ENCODE measurements around the gene MAST2. TPM values are rescaled to one million over a fixed set of nuclear protein-coding genes. Genes with fewer than 3 reads are reported as not detected.

Gene MAST2
- total and polyA plus RNA-seq, 5 donors: 46.1 to 85.3 (median 69.5) TPM

DNA sequence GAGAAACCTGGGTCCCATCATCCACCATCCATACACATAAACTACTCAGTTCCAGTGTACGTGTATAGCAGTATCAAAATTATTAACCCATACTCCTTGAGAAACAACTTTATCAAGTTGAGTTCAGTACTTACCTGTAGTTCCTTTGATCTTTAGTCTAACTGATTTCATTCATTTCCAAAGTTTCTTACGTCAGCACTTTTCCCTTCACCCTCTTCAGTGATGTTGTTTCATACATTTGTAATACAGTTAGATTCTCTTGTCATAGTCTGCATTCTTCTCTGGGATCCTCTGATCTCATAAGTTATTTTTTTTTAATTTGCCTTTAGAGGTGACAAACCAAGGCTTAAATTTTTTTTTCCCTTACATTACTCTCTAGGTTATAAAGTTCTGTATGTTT, 185.8 kb downstream of the MAST2 start:
- no peaks in the 10 kb centered on the region for H3K9me3 ChIP-seq (ENCODE audit: control insufficient read depth, low read length)
- H3K27me3 ChIP-seq (ENCODE audit: control insufficient read depth, insufficient read depth): no peaks in the 10 kb centered on the region
- no peak overlapping the region for H3K4me3 ChIP-seq (ENCODE audit: low read length)
- 98% methylated on average over 2 of the region's 2 CpGs for WGBS
- peaks cover 2% of the 10 kb centered on the region for H3K4me1 ChIP-seq (ENCODE audit: control insufficient read depth, insufficient read depth, low read length)
- H3K27ac ChIP-seq (ENCODE audit: low read length): no peak overlapping the region
- intact Hi-C loops (cut with DNase I): no loop called here
- no peak for ATAC-seq
- DNase-seq: no peak

DNA sequence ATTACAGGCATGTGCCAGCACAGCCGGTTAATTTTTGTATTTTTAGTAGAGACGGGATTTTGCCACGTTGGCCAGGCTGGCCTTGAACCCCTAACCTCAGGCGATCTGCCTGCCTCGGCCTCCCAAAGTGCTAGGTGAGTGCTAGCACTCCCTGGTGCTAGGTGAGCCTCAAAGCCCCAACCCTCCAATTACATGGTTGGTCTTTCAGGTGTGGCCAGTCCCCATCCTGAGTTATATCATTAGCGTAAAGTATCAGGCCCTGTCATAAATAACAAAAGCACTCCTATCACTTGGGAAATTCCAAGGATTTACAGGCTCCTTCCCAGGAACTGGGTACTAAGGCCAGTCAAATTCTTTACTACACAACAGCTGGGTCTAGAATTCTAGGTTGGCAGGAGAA, 191.0 kb downstream of the MAST2 start:
- H3K4me3 ChIP-seq (ENCODE audit: low read length): no peak overlapping the region
- ATAC-seq (no peak), DNase-seq (no peak)
- WGBS: 92% methylated on average over 6 of the region's 6 CpGs
- no peaks in the 10 kb centered on the region for H3K9me3 ChIP-seq (ENCODE audit: control insufficient read depth, low read length)
- no peaks in the 10 kb centered on the region for H3K27me3 ChIP-seq (ENCODE audit: control insufficient read depth, insufficient read depth)
- H3K4me1 ChIP-seq (ENCODE audit: control insufficient read depth, insufficient read depth, low read length): no peaks in the 10 kb centered on the region
- intact Hi-C loops (cut with DNase I): no loop called here
- H3K27ac ChIP-seq (ENCODE audit: low read length): no peak overlapping the region

DNA sequence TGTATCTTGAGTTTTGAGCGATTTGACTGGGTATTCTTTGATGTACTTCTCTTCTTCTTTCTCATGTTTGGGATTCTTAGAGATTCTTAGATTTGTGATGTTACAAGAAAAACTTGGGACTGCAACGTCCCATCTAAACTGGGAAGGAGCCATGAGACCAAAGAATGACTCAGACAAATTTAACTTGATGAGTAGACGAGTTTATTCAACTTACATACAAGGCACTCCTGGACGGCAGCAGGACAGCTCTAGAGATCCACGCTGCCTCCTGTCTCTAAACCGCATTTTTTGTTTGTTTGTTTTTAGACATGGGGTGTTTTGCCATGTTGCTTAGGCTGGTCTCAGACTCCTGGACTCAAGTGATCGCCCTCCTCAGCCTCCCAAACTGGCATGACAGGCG, 191.9 kb downstream of the MAST2 start:
- Histone ChIP-seq H3K4me1 (ENCODE audit: control insufficient read depth, insufficient read depth, low read length) (no peaks in the 10 kb centered on the region), H3K4me3 (ENCODE audit: low read length) (no peak overlapping the region), H3K27me3 (ENCODE audit: control insufficient read depth, insufficient read depth) (no peaks in the 10 kb centered on the region), H3K27ac (ENCODE audit: low read length) (no peak overlapping the region), H3K9me3 (ENCODE audit: control insufficient read depth, low read length) (no peaks in the 10 kb centered on the region)
- ATAC-seq (no peak), DNase-seq (no peak)
- intact Hi-C loops (cut with DNase I): no loop called here
- WGBS: 87% methylated on average over 8 of the region's 8 CpGs

DNA sequence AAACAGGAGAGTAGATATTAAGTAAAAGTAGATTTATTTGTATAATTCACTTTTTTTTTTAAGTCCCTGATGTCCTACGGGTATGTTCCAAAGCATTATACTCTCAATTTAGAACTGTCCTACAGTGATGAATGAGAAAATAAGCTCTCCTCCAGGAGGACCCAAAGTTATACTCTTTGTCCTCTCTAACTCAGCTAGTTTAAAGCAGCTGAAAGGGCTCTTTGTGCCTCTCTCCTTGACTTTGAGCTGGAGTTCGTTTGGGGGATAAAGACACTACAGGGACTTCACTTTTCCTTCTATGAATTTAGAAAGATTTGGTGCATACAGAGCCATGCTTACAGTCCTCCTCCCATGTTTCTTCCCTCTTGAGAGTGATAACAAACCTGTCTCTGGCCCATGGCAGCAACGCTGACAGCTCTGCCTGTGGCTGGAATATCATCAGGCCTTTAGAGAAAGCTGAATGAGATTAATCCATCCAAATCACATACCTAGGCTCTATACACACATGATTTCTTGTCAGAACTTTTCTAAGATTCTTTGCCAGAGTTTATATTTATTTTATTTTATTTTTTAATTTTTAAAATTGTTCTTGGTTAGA, 194.7 kb downstream of the MAST2 start:
- intact Hi-C loops (cut with DNase I): no loop called here
- H3K9me3 ChIP-seq (ENCODE audit: control insufficient read depth, low read length): no peaks in the 10 kb centered on the region
- H3K4me3 ChIP-seq (ENCODE audit: low read length): no peak overlapping the region
- WGBS: 40% methylated on average over 3 of the region's 3 CpGs
- peak; percentile 42 to 52 for ATAC-seq
- no peaks in the 10 kb centered on the region for H3K4me1 ChIP-seq (ENCODE audit: control insufficient read depth, insufficient read depth, low read length)
- no peak overlapping the region for H3K27ac ChIP-seq (ENCODE audit: low read length)
- DNase-seq: no peak
- no peaks in the 10 kb centered on the region for H3K27me3 ChIP-seq (ENCODE audit: control insufficient read depth, insufficient read depth)

DNA sequence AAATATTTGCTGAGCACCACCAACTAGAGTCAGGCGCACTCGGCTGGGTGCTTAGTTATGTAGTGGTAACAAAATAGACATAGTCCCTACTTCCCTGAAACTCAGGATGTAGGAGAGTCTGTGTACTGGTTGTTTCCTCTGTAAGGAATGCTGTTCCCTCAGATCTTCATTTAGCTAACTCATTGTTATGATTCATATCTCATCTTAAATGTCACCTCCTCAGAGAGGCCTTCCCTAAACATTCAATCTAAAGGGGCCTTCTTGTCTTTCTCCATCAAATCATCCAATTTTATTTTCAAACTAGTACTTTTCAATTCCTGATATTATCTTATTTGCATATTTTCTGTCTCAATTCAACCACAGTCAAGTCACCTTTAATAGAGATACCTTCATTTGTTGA, 196.1 kb downstream of the MAST2 start:
- WGBS: 93% methylated on average over 2 of the region's 2 CpGs
- no peak for ATAC-seq
- Histone ChIP-seq H3K9me3 (ENCODE audit: control insufficient read depth, low read length) (no peaks in the 10 kb centered on the region), H3K27ac (ENCODE audit: low read length) (no peak overlapping the region), H3K4me1 (ENCODE audit: control insufficient read depth, insufficient read depth, low read length) (no peaks in the 10 kb centered on the region), H3K27me3 (ENCODE audit: control insufficient read depth, insufficient read depth) (no peaks in the 10 kb centered on the region), H3K4me3 (ENCODE audit: low read length) (no peak overlapping the region)
- no peak for DNase-seq
- intact Hi-C loops (cut with DNase I): no loop called here

DNA sequence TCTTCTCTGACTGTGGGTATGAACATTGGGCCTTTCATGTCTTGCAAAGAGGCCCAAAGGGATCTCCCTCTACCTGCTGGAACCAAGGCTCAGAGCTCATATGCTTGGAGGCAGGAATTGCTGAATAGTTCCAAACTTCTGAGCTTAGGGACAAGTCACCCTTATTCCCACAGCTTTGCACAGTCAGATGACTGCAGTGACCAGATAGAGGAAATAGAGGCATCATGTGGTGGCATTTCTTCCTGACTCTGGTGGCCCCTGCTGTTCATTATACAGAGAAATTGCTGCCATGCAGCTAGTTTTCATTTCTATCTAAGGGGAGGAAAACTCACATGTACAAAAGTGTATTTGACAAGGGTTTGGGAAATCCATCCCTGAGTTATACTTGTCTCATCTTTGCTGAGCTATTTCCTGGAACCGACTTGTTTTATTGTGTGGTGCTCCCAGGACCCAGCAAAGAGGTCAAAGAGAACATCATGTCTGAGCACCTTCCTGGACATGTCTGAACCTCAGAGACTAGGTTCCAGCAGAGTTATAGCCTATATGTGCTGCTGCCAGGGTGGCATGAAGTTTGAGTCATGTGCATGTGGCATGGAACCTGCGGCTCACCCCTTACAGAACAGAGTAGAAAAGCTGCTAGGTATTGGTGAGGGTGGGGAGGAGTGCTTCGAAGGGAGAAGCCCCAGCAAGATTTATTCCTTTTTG, 197.8 kb downstream of the MAST2 start:
- no peak overlapping the region for H3K4me3 ChIP-seq (ENCODE audit: low read length)
- DNase-seq (no peak), ATAC-seq (no peak)
- H3K9me3 ChIP-seq (ENCODE audit: control insufficient read depth, low read length): no peaks in the 10 kb centered on the region
- intact Hi-C loops (cut with DNase I): no loop called here
- H3K27ac ChIP-seq (ENCODE audit: low read length): no peak overlapping the region
- H3K4me1 ChIP-seq (ENCODE audit: control insufficient read depth, insufficient read depth, low read length): peaks cover 3% of the 10 kb centered on the region
- WGBS: 91% methylated on average over 3 of the region's 3 CpGs
- no peaks in the 10 kb centered on the region for H3K27me3 ChIP-seq (ENCODE audit: control insufficient read depth, insufficient read depth)

DNA sequence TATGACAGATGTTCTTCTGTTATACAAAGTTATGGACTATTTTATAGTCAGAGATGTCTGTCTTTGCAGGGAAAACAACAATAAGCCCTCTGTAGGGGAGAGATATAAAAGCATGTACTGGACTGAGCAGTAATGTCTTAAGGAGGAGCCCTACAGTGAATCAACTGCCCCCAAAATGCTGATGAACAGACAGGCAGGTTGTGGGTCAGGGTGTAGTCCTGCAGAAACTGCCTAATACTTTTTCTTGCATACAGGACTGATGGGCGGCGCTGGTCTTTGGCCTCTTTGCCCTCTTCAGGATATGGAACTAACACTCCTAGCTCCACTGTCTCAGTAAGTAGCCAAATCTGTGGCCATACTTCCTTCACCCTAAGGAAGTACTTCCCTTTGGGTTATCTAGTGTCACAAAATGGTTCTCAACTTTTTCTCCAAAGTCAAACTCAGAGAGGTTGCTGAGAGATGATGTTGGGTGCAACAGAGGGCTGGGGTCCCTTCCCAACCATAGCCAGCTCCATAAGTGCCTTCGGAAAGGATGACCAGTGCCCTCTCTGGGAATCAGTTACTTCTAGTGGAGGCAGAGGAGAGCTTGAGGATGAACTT, 199.2 kb downstream of the MAST2 start:
- H3K4me3 ChIP-seq (ENCODE audit: low read length): no peak overlapping the region
- no peak overlapping the region for H3K27ac ChIP-seq (ENCODE audit: low read length)
- intact Hi-C loops (cut with DNase I): no loop called here
- H3K9me3 ChIP-seq (ENCODE audit: control insufficient read depth, low read length): no peaks in the 10 kb centered on the region
- H3K27me3 ChIP-seq (ENCODE audit: control insufficient read depth, insufficient read depth): no peaks in the 10 kb centered on the region
- H3K4me1 ChIP-seq (ENCODE audit: control insufficient read depth, insufficient read depth, low read length): peaks cover 3% of the 10 kb centered on the region
- ATAC-seq (no peak), DNase-seq (no peak)
- 95% methylated on average over 3 of the region's 3 CpGs for WGBS

DNA sequence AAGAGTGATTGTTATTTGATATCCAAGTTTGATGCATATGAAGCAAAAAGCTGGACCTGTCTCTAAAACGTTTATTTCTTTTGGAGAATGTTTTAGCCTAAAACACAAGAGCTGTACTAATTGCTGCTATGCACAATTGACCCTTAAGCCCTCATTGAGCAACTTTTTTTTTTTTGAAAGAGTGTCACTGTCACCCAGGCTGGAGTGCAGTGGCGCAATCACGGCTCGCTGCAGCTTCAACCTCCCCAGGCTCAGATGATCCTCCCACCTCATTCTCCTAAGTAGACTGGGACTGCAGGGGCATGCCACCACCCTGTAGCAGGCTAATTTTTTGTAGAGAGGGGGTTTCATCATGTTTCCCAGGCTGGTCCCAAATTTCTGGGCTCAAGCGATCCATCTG, 199.9 kb downstream of the MAST2 start:
- ATAC-seq (no peak), DNase-seq (no peak)
- Histone ChIP-seq H3K4me3 (ENCODE audit: low read length) (no peak overlapping the region), H3K4me1 (ENCODE audit: control insufficient read depth, insufficient read depth, low read length) (peaks cover 3% of the 10 kb centered on the region), H3K27ac (ENCODE audit: low read length) (no peak overlapping the region), H3K27me3 (ENCODE audit: control insufficient read depth, insufficient read depth) (no peaks in the 10 kb centered on the region), H3K9me3 (ENCODE audit: control insufficient read depth, low read length) (no peaks in the 10 kb centered on the region)
- WGBS: 81% methylated on average over 5 of the region's 5 CpGs
- intact Hi-C loops (cut with DNase I): no loop called here

DNA sequence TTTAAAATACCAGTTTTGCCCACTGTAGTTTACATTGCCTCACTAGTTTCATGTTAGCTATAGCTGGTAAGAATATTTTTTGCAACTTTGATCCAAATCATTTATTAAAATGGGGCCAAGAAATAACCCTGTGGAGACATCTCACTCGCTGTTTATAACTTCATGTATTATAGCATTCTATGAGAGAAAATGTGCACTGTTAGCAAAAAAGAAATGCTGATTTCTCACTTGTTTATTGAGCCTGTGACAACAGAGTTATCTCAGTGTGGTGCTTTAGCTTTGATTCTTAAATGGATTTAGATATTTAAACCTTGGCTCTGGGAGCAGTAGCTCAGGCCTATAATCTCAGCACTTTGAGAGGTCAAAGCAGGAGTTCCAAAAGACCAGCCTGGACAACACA, 201.1 kb downstream of the MAST2 start:
- Histone ChIP-seq H3K27ac (ENCODE audit: low read length) (no peak overlapping the region), H3K4me3 (ENCODE audit: low read length) (no peak overlapping the region), H3K27me3 (ENCODE audit: control insufficient read depth, insufficient read depth) (no peaks in the 10 kb centered on the region), H3K9me3 (ENCODE audit: control insufficient read depth, low read length) (no peaks in the 10 kb centered on the region), H3K4me1 (ENCODE audit: control insufficient read depth, insufficient read depth, low read length) (peaks cover 5% of the 10 kb centered on the region)
- DNase-seq (no peak), ATAC-seq (no peak)
- intact Hi-C loops (cut with DNase I): no loop called here
- 99% methylated on average over 1 of the region's 1 CpG for WGBS

DNA sequence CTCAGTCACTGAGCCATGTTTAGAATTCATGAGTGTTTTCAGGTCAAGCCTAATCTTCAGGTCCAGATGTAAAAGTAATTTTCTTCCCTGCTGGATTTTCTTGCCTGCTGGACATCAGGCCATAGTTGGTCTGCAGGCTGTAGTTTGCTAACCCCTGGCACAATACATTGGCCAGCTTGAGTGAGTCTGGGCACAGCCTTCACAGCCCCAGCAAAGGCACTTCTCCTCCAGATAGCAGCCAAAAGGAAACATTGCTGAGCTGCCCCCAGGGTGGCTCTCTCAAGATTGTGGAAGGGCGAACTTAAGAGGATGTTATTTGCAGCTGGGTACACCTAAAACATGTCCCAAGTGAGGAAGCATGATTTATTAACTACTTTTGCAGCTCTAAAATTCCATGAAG, 202.2 kb downstream of the MAST2 start:
- Histone ChIP-seq H3K4me1 (ENCODE audit: control insufficient read depth, insufficient read depth, low read length) (peaks cover 5% of the 10 kb centered on the region), H3K4me3 (ENCODE audit: low read length) (no peak overlapping the region), H3K27me3 (ENCODE audit: control insufficient read depth, insufficient read depth) (no peaks in the 10 kb centered on the region), H3K27ac (ENCODE audit: low read length) (no peak overlapping the region), H3K9me3 (ENCODE audit: control insufficient read depth, low read length) (no peaks in the 10 kb centered on the region)
- no peak for ATAC-seq
- intact Hi-C loops (cut with DNase I): no loop called here
- 64% methylated on average over 1 of the region's 1 CpG for WGBS
- no peak for DNase-seq

DNA sequence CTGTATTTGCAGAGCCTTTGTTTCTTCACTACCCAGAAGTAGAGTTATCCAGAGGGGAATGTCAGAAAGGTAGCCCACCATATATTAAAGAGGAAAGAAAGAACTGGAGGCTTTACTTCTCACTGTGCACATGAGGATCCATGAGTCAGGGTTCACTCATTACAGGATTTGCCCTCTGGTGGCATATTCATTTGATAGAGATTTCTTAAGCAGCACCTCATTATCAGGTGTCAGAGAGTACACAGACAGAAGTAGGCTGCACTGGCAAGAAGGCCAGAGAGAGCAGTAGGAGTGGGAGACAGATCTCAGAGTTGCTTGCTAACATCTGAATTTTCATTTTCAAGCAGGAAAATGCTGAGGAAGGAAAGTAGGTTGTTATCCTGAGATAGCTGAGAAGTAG, 205.2 kb downstream of the MAST2 start:
- Histone ChIP-seq H3K27me3 (ENCODE audit: control insufficient read depth, insufficient read depth) (no peaks in the 10 kb centered on the region), H3K4me3 (ENCODE audit: low read length) (no peak overlapping the region), H3K4me1 (ENCODE audit: control insufficient read depth, insufficient read depth, low read length) (peaks cover 5% of the 10 kb centered on the region), H3K27ac (ENCODE audit: low read length) (no peak overlapping the region), H3K9me3 (ENCODE audit: control insufficient read depth, low read length) (no peaks in the 10 kb centered on the region)
- intact Hi-C loops (cut with DNase I): no loop called here
- ATAC-seq: peak; percentile 23 to 46
- no peak for DNase-seq
